OCI-LY7 (cell line): ENCODE results near the gene KLK3.

Experiments used
- CTCF ChIP-seq: fragments of 200-600 bp; sonication (generic); conservative IDR thresholded peaks from 2 replicates; pipeline ENCODE4 v1.5.1; 2014; ENCODE audit warnings: mild to moderate bottlenecking, antibody characterized with exemption, low read length, moderate library complexity, mixed read lengths
- EZH2phosphoT487 ChIP-seq: fragments of 200-600 bp; sonication (generic); IDR thresholded peaks from 2 replicates; pipeline ENCODE4 v1.6.1; 2018; ENCODE audit warnings: low read depth, borderline replicate concordance, mild to moderate bottlenecking, mixed run types, antibody characterized with exemption, low read length, moderate library complexity, mixed read lengths

- TF ChIP-seq CTCF (no peak), EZH2phosphoT487 (no peak)
These were observed 17.4 kb upstream of the KLK3 start for GRCh38 chr19:50837300-50837699.
